GM12891 (cell line): ENCODE data around the gene COL24A1.
A peak's percentile ranks its signal among the peaks of the same experiment; 100 is the strongest.

ENCODE experiments used
- DNase-seq: peaks from one replicate; pipeline ENCODE4 v3.0.0; 2011; ENCODE audit warnings: low spot score; ENCODE audit not compliant: insufficient read length
- FAIRE-seq: peaks from 2 replicates; lab custom pipeline; 2011; peaks lifted over from hg19 to GRCh38; lab: Jason Lieb, UNC
- PAX5 ChIP-seq: IDR thresholded peaks from 2 replicates; pipeline ENCODE4 v1.6.1; 2011; ENCODE audit warnings: low read length, moderate library complexity, mild to moderate bottlenecking; ENCODE audit not compliant: insufficient read depth, severe bottlenecking
- POLR2A ChIP-seq: IDR thresholded peaks from 2 replicates; pipeline ENCODE4 v1.6.1; 2011; ENCODE audit warnings: low read depth, low read length, control low read depth
- POLR2AphosphoS5 ChIP-seq: IDR thresholded peaks from 2 replicates; pipeline ENCODE4 v1.6.1; 2011; ENCODE audit warnings: low read depth, low read length, control low read depth
- POU2F2 ChIP-seq: IDR thresholded peaks from 2 replicates; pipeline ENCODE4 v1.6.1; 2011; ENCODE audit warnings: low read depth, mild to moderate bottlenecking, control low read depth, low read length, moderate library complexity
- SPI1 ChIP-seq: IDR thresholded peaks from 2 replicates; pipeline ENCODE4 v1.6.1; 2011; ENCODE audit warnings: low read depth, low read length, control low read depth
- TAF1 ChIP-seq: IDR thresholded peaks from 2 replicates; pipeline ENCODE4 v1.6.1; 2011; ENCODE audit warnings: low read depth, low read length, control low read depth

COL24A1 gene

DNA sequence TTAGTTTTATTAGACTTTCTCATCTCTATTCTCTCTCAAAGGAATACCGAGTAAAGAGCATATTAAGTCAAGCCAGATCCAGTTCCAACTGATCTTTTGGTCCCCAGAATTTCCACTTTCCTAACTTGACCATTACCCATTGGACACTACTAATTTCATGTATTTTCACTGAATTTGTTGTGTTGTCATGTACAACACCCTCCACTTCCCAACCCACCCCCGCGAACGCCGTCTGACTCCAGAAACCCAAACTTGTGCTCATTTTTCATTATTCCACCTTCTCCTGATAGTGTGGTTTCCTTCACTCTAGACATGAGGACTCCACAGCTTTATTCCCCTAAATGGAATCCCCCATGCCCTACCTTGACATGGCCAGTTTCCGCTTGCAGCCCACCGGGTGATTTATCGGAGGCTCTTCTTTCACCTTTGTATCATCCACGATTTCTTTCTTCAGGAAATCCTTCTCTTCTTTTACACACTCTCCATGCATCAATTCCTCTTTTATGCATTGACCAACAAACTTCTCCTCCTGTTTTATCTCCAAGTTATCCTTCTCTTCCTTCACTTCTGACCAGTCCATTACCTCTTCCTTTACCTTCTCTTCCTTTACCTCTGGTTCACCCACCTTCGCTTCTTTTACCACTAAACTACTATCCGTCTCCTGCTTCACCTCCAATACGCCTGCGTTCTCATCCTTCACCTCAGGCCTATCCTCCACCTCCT is 449.1 kb downstream of the COL24A1 start:
- no peak for FAIRE-seq
- no peak for DNase-seq
- TF ChIP-seq POLR2A (no peak), SPI1 (no peak), TAF1 (no peak), POU2F2 (no peak), PAX5 (no peak), POLR2AphosphoS5 (no peak)

DNA sequence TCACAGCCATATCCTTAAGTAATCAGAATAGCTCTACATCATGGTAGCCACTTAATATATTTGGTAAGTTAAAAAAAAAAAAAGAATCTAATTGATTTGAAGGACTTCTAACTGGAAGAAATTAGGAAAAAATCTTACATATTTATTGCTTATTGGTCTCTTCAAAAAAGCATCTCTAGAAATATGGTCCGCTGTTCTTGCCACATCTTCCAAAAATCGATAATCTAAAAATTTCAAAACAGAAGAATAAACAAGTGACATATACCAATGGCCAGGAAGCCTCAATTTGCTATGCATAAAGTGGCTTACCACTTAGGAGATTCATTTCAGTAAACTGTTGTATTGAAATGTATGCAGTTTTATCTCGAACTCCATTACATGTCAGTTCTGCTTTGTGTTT is 450.6 kb downstream of the COL24A1 start:
- FAIRE-seq (no peak), DNase-seq (no peak)
- TF ChIP-seq POU2F2 (no peak), POLR2A (no peak), TAF1 (no peak), POLR2AphosphoS5 (no peak), PAX5 (no peak), SPI1 (no peak)

DNA sequence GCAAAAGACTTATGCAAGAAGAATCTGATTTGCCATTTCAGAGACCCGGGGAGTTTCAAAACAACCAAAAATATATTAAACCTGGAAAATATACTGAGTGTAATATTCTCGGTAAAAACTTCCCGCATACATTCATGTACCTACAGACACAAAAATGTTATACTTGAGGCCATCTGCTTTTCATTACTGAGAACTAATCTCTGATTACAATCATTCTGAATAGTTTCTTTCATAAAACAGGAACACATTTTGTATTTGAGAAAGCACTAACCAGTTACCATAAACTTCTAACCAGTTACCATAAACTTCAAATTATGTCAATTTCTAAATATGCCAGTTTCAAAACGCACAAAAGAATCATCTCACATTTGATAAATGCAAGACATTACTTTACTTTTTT is 456.1 kb downstream of the COL24A1 start:
- DNase-seq (no peak), FAIRE-seq (no peak)
- TF ChIP-seq POLR2A: no peak
- no peak for TF ChIP-seq TAF1
- TF ChIP-seq PAX5: no peak
- no peak for TF ChIP-seq POU2F2
- TF ChIP-seq SPI1: no peak
- no peak for TF ChIP-seq POLR2AphosphoS5

DNA sequence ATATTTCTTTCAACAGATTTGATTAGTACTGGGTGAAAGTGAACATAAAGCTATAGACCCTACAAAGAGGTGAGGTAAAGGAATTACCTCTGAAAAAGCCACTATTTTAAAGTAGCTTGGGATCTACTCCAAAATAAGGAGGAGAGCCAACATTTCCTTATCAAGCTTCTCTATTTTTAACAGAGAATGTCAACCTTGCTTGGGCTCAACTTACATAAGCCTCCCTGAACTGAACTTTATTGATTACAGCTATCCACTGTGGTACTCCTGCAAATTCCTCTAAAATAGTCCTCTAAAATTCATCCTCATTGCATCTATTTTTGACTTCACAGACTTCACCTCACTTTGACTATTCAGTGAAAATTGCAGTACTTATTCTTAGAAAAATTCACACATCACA is 458.7 kb downstream of the COL24A1 start:
- FAIRE-seq (no peak), DNase-seq (no peak)
- TF ChIP-seq POLR2A (no peak), POLR2AphosphoS5 (no peak), POU2F2 (no peak), PAX5 (no peak), SPI1 (no peak), TAF1 (no peak)

DNA sequence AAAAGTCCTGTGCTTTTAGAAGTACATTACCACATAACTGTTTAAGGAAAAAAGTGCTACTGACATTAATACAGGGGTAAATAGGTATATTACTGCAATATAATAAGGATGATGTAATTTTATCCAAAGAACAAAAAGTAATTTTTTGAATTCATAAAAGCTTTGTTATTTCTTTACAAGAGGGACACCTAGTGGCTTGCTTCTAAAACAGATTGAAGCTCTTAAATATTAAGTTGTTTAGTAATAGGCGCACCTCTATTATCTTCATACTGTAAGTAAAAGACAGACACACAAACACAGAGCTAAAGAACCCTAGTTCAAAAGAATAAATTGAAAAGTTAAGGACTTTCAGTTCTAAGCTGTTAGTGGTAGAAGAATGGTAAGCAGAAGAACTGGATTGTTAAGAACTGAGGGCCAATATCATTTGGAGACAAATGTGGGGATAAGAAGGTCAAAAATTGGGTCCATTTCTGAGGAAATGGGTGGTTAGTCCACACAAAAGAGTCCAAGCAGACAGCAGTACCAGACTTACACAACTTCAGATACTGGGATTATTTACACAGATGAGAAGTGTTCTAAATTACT is 463.8 kb downstream of the COL24A1 start:
- no peak for DNase-seq
- TF ChIP-seq TAF1 (no peak), POLR2AphosphoS5 (no peak)
- FAIRE-seq: no peak

DNA sequence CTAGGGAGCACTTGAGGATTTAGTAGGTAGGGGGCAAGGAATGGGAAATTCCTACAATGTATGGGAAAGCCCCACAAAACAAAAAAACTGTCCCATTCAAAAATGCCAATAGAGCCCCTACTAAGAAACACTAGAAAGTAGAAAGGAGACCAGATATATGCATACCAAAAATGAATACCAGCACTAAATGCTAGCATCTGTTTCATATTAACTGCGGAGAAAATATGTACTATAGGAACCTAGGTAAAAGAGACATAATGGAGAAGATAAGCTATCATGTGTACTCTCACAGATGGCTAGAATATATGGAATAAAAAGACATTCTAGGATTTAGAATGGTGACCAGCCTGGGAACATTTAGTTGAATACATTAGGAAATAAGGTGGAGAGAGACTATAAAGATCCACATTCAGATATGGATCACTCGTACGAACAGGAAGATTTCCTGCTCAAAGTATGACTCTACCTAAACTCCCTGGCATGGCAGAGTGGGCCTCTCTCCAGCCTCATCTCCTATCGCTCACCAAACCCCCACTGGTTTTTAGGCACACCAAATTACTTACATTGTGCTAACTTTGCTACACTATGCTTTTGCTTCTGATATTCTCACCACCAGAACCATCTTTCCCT is 466.7 kb downstream of the COL24A1 start:
- no peak for DNase-seq
- no peak for TF ChIP-seq SPI1
- no peak for FAIRE-seq

DNA sequence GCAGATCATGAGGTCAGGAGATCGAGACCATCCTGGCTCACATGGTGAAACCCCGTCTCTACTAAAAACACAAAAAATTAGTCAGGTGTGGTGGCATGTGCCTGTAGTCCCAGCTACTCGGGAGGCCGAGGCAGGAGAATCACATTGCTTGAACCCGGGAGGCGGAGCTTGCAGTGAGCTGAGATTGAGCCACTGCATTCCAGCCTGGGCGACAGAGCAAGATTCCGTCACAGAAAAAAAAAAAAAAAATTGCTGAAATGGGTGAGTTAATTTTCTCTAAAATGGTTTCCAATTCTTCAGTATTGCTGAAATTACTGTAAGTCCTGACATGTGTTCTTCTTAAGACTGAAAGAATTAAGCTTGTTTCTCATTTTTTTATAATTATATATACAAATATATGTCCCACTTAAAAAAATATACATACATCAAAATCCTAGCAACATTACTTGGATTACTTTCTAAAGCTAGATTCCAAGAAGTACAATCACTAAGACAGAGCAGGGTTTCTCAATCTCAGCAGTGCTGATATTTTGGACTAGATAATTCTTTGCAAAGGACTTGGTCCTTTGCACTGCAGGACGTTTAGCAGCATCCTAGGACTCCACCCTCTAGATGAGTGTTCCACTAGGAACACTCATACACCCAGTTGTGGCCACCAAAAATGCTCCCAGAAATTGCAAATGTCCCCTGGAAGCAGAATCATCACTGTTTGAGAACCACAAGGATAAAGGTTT is 473.1 kb downstream of the COL24A1 start:
- FAIRE-seq (peak; percentile 71), DNase-seq (no peak)
- TF ChIP-seq POU2F2 (no peak), SPI1 (no peak), POLR2A (no peak)

DNA sequence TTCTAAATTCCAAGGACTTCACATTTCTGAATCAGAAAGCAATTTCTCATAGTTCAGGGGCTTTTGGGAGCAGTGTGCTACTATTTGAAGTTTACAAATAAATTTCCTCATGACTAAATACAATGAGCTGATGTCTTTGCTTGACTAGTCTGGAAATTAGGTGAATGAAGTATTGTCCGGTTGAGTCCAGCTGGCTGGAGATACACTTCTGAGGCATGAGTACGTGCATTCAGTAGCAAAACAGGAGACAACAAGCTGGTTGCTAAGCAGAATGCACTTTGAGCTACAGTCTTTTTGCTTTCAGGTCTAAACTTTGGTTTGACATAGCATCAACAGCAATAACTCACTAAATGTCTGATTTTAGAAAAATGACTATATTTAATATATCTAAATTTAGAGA is 475.5 kb downstream of the COL24A1 start:
- DNase-seq: no peak
- FAIRE-seq: no peak
- TF ChIP-seq TAF1: no peak
- TF ChIP-seq PAX5: no peak
- TF ChIP-seq POLR2AphosphoS5: no peak
- TF ChIP-seq POU2F2: no peak
- TF ChIP-seq POLR2A: no peak
- no peak for TF ChIP-seq SPI1
